GM23248 (cell line): ENCODE results near the gene SMCO4. TPM values are rescaled to one million over a fixed set of nuclear protein-coding genes. Genes with fewer than 3 reads are reported as not detected.

ENCODE experiments used
- DNase-seq: peaks from one replicate; pipeline ENCODE4 v3.0.0-alpha.2; 2015
- H2AFZ ChIP-seq: fragments of 200-600 bp; sonication (generic); 2 replicates; pipeline ENCODE4 v1.6.1; 2016; ENCODE audit warnings: antibody characterized with exemption
- H3F3A ChIP-seq: fragments of 200-600 bp; sonication (generic); 2 replicates; pipeline ENCODE4 v1.6.1; 2016; ENCODE audit warnings: mild to moderate bottlenecking, antibody characterized with exemption, mixed run types; ENCODE audit not compliant: insufficient read depth
- H3K27ac ChIP-seq: fragments of 200-600 bp; sonication (generic); 2 replicates; pipeline ENCODE4 v1.5.1; 2016; ENCODE audit warnings: mild to moderate bottlenecking
- H3K27me3 ChIP-seq: fragments of 200-600 bp; sonication (generic); replicated peaks from 2 replicates; pipeline ENCODE4 v1.6.1; 2016; ENCODE audit warnings: mild to moderate bottlenecking; ENCODE audit not compliant: insufficient read depth
- H3K36me3 ChIP-seq: fragments of 200-600 bp; sonication (generic); 2 replicates; pipeline ENCODE4 v1.6.1; 2016; ENCODE audit warnings: low read depth, mild to moderate bottlenecking
- H3K4me1 ChIP-seq: fragments of 200-600 bp; sonication (generic); 2 replicates; pipeline ENCODE4 v1.6.1; 2016; ENCODE audit warnings: mild to moderate bottlenecking; ENCODE audit not compliant: insufficient read depth
- H3K4me2 ChIP-seq: fragments of 200-600 bp; sonication (generic); one replicate; pipeline ENCODE4 v1.6.1; 2016; ENCODE audit warnings: mild to moderate bottlenecking; ENCODE audit not compliant: unreplicated experiment
- H3K4me3 ChIP-seq: fragments of 200-600 bp; sonication (generic); 2 replicates; pipeline ENCODE4 v1.5.1; 2016; ENCODE audit warnings: mild to moderate bottlenecking
- H3K79me2 ChIP-seq: fragments of 200-600 bp; sonication (generic); 2 replicates; pipeline ENCODE4 v1.6.1; 2016; ENCODE audit warnings: mild to moderate bottlenecking; ENCODE audit not compliant: insufficient read depth
- H3K9ac ChIP-seq: fragments of 200-600 bp; sonication (generic); 2 replicates; pipeline ENCODE4 v1.6.1; 2016; ENCODE audit warnings: mild to moderate bottlenecking
- H3K9me2 ChIP-seq: fragments of 200-600 bp; sonication (generic); 2 replicates; pipeline ENCODE4 v1.6.1; 2016; ENCODE audit warnings: mixed run types, mild to moderate bottlenecking, moderate library complexity; ENCODE audit not compliant: insufficient read depth
- H3K9me3 ChIP-seq: fragments of 200-600 bp; sonication (generic); one replicate; pipeline ENCODE4 v1.6.1; 2017; ENCODE audit warnings: low read depth
- H4K20me1 ChIP-seq: fragments of 200-600 bp; sonication (generic); 2 replicates; pipeline ENCODE4 v1.6.0; 2016; ENCODE audit not compliant: insufficient read depth
- EZH2 ChIP-seq: fragments of 200-600 bp; sonication (generic); IDR thresholded peaks from 2 replicates; pipeline ENCODE4 v1.6.1; 2018; ENCODE audit warnings: antibody characterized with exemption, mild to moderate bottlenecking; ENCODE audit not compliant: insufficient read depth, poor library complexity, severe bottlenecking
- EZH2phosphoT487 ChIP-seq: fragments of 200-600 bp; sonication (generic); IDR thresholded peaks from 2 replicates; pipeline ENCODE4 v1.6.1; 2018; ENCODE audit warnings: antibody characterized with exemption, moderate library complexity, mild to moderate bottlenecking, low read depth; ENCODE audit not compliant: insufficient read depth
- WGBS, 2 experiments: methylation state at CpG; one replicate each; pipeline ENCODE4 v1.1.6; 2015 to 2017; ENCODE audit warnings: low lambda C conversion rate in 2 of 2, low coverage in 1 of 2; ENCODE audit errors: missing lambda C conversion rate in 2 of 2; 5-methylcytosine and 5-hydroxymethylcytosine counted together
- in situ Hi-C: fragments of 300-500 bp; cut with MboI; formaldehyde crosslinking; loops from 2 replicates; pipeline ENCODE4 v1.15.0; 2020
- polyA plus RNA-seq: library from polyadenylated mRNA; unstranded; fragments of >200 nt; fragmentation: Nextera tagmentation; extraction: Ambion mirVana; gene quantifications from 2 replicates; pipeline ENCODE4 v1.2.1, GENCODE V29; 2016
- total RNA-seq: library from RNA; depleted of rRNA; stranded (reverse); fragments of >200 nt; shearing (Covaris generic); gene quantifications from 2 replicates; pipeline ENCODE4 v1.2.3, GENCODE V29; 2014

Gene SMCO4
- total and polyA plus RNA-seq, 2 experiments from 2014 or later, result 12.9 to 21.1 TPM

DNA sequence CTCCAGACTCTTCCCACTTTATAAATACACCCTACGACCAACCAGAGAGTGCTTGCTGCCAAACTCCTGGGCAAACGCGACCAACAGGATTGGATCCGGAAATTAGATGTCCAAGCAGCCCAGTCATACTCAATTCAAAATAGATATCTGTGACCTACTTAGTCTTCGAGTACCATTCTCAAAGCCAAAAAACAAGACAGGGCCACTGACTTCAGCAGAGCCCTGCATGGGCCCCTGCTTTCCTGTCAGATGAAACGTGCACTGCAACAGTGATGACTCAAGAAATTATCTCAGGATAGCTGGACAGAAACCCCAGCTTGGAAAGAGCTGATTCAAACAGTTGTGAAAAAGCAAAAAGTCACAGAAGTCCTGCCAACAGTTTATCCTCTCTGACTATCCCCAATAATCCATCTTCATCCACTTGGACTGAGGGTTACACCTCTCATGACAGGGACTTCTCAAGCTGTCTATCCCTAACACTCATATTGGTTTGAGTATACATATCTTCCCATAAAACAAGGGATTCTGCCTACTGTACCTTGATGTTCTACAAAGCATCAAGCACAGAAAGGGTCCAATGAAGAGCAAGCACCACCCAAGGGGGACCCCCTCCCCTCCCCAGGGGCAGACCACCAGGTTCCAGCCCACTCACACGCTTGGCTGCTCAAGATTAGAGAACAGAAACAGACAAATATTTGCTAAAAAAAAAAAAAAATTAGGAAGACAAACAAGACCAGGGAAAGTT is 17.4 kb downstream of the SMCO4 start:
- Histone ChIP-seq H3K27me3 (no peaks in the 10 kb centered on the region), H3K36me3 (no peaks in the 10 kb centered on the region), H4K20me1 (no peaks in the 10 kb centered on the region), H3F3A (peaks cover 9% of the 10 kb centered on the region; the same call in 1 of the 2 replicates), H3K4me3 (no peak overlapping the region), H2AFZ (no peak overlapping the region), H3K9me3 (no peaks in the 10 kb centered on the region), H3K9me2 (no peaks in the 10 kb centered on the region), H3K4me1 (peaks cover 30% of the 10 kb centered on the region), H3K4me2 (no peak overlapping the region), H3K79me2 (peaks cover 32% of the 10 kb centered on the region), H3K27ac (no peak overlapping the region), H3K9ac (no peak overlapping the region)
- 24 to 31% methylated on average over 7 of the region's 7 CpGs for WGBS, 2 experiments
- in situ Hi-C loops, result no loop called here
- TF ChIP-seq EZH2 (no peak), EZH2phosphoT487 (no peak)
- peak; percentile 81 for DNase-seq

DNA sequence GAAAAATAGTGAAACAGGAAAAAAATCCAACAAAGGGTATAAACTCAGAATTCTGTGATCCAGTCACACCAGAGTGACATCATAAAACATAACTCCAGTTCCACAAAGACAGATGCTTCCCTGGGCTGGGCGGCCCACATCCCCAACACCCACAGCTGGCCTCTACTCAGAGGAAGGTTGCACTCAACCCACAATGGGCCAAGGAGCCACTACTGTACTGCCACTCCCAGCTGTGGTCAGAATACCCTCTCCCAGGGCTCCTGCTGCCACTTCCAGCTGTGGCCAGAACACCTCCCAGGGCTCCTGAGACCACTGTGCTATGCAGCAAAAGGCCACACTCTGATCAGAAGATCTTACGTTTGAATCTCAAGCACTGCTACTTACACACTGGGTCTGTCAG is 18.3 kb downstream of the SMCO4 start:
- H3K4me1 ChIP-seq, result peaks cover 21% of the 10 kb centered on the region
- no peak overlapping the region for H3K9ac ChIP-seq
- H4K20me1 ChIP-seq, result no peaks in the 10 kb centered on the region
- no peaks in the 10 kb centered on the region for H3K36me3 ChIP-seq
- peaks cover 6% of the 10 kb centered on the region; the same call in 1 of the 2 replicates for H3F3A ChIP-seq
- H2AFZ ChIP-seq, result no peak overlapping the region
- H3K79me2 ChIP-seq, result peaks cover 32% of the 10 kb centered on the region
- no peaks in the 10 kb centered on the region for H3K9me2 ChIP-seq
- no peaks in the 10 kb centered on the region for H3K27me3 ChIP-seq
- H3K4me3 ChIP-seq, result no peak overlapping the region
- H3K4me2 ChIP-seq, result no peak overlapping the region
- no peaks in the 10 kb centered on the region for H3K9me3 ChIP-seq
- DNase-seq, result no peak
- 87 to 95% methylated on average over 2 of the region's 2 CpGs for WGBS, 2 experiments
- in situ Hi-C loops, result no loop called here
- H3K27ac ChIP-seq, result no peak overlapping the region
- TF ChIP-seq EZH2phosphoT487, result no peak
- TF ChIP-seq EZH2, result no peak

DNA sequence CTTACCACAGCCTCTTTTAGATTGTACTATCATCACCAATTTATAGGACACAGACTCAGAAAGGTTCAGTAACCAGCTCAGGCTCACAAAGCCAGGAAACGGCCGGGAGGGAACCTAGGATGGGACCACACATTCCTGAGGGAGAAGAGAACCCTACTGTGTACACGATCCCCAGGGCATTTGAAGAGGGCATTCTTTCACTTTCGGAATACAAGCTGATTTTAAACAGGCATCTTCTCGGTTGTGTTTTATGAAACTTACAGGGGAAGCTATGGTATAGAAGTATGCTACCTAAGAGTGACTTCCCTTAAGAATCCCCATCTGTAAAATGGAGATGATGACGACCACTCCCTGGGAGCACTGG is 19.0 kb downstream of the SMCO4 start:
- H3K79me2 ChIP-seq, result peaks cover 32% of the 10 kb centered on the region
- no peaks in the 10 kb centered on the region for H3K9me2 ChIP-seq
- H3F3A ChIP-seq, result peaks cover 6% of the 10 kb centered on the region; the same call in 1 of the 2 replicates
- H3K9ac ChIP-seq, result no peak overlapping the region
- no peak overlapping the region for H3K27ac ChIP-seq
- H3K36me3 ChIP-seq, result no peaks in the 10 kb centered on the region
- H3K4me1 ChIP-seq, result peaks cover 15% of the 10 kb centered on the region
- H3K9me3 ChIP-seq, result no peaks in the 10 kb centered on the region
- WGBS, 2 experiments, result 86 to 91% methylated on average over 6 of the region's 6 CpGs
- H2AFZ ChIP-seq, result no peak overlapping the region
- no peak overlapping the region for H3K4me3 ChIP-seq
- no peak for DNase-seq
- H3K27me3 ChIP-seq, result no peaks in the 10 kb centered on the region
- no peak overlapping the region for H3K4me2 ChIP-seq
- in situ Hi-C loops, result no loop called here
- TF ChIP-seq EZH2phosphoT487, result no peak
- TF ChIP-seq EZH2, result no peak
- H4K20me1 ChIP-seq, result no peaks in the 10 kb centered on the region

- no peaks in the 10 kb centered on the region for H4K20me1 ChIP-seq
- H3K9me2 ChIP-seq, result no peaks in the 10 kb centered on the region
- no peaks in the 10 kb centered on the region for H3K36me3 ChIP-seq
- TF ChIP-seq EZH2, result no peak
- TF ChIP-seq EZH2phosphoT487, result no peak
- DNase-seq, result no peak
- no peak overlapping the region for H3K4me2 ChIP-seq
- H2AFZ ChIP-seq, result no peak overlapping the region
- H3K27me3 ChIP-seq, result no peaks in the 10 kb centered on the region
- peaks cover 1% of the 10 kb centered on the region; the same call in 1 of the 2 replicates for H3F3A ChIP-seq
- no peak overlapping the region for H3K27ac ChIP-seq
- no peaks in the 10 kb centered on the region for H3K9me3 ChIP-seq
- 80 to 86% methylated on average over 5 of the region's 5 CpGs for WGBS, 2 experiments
- peaks cover 13% of the 10 kb centered on the region for H3K79me2 ChIP-seq
- no peak overlapping the region for H3K4me3 ChIP-seq
- peaks cover 8% of the 10 kb centered on the region for H3K4me1 ChIP-seq
- in situ Hi-C loops, result no loop called here
- no peak overlapping the region for H3K9ac ChIP-seq
These were observed 22.3 kb downstream of the SMCO4 start for GRCh38 chr11:93520726-93521509.
